Osteocyte (in vitro differentiated cells): ENCODE results near the gene SLC44A1. TPM values are rescaled to one million over a fixed set of nuclear protein-coding genes. Genes with fewer than 3 reads are reported as not detected.
"Not testable (repeated sequence)": the region's sequence is repeated elsewhere in the genome, so short reads cannot be mapped to it uniquely, and the experiment has no call there.

Experiments used
- DNase-seq: peaks from one replicate; pipeline ENCODE4 v3.0.0; 2021; ENCODE audit warnings: mixed read lengths; ENCODE audit not compliant: unreplicated experiment; ENCODE audit errors: extremely low spot score
- H3K27ac Mint-ChIP-seq: one replicate; pipeline ENCODE4 v1.8.0; 2021; ENCODE audit warnings: mild to moderate bottlenecking, mixed read lengths; ENCODE audit not compliant: unreplicated experiment
- H3K27me3 Mint-ChIP-seq: one replicate; pipeline ENCODE4 v1.8.0; 2021; ENCODE audit warnings: mixed read lengths; ENCODE audit not compliant: unreplicated experiment
- H3K36me3 Mint-ChIP-seq: one replicate; pipeline ENCODE4 v1.8.0; 2021; ENCODE audit warnings: mixed read lengths; ENCODE audit not compliant: unreplicated experiment
- H3K4me1 Mint-ChIP-seq: one replicate; pipeline ENCODE4 v1.8.0; 2021; ENCODE audit warnings: mixed read lengths; ENCODE audit not compliant: unreplicated experiment
- H3K4me3 Mint-ChIP-seq: one replicate; pipeline ENCODE4 v1.8.0; 2021; ENCODE audit warnings: mild to moderate bottlenecking, moderate library complexity, mixed read lengths; ENCODE audit not compliant: unreplicated experiment
- H3K9me3 Mint-ChIP-seq: one replicate; pipeline ENCODE4 v1.8.0; 2021; ENCODE audit warnings: mixed read lengths; ENCODE audit not compliant: unreplicated experiment
- CTCF ChIP-seq: fragments of 200-600 bp; sonication (generic); IDR thresholded peaks from 2 replicates; pipeline ENCODE4 v1.5.0; 2021; ENCODE audit warnings: antibody characterized with exemption, mild to moderate bottlenecking, moderate library complexity
- total RNA-seq: library from RNA; stranded (reverse); gene quantifications from 2 replicates; pipeline ENCODE4 v1.2.1, GENCODE V29; 2021

Gene SLC44A1
- total RNA-seq, 1 donor from 2014 or later: 30.2 TPM

- no peak for DNase-seq
- H3K4me3 Mint-ChIP-seq: no peak overlapping the region
- no peak overlapping the region for H3K27ac Mint-ChIP-seq
- no peaks in the 10 kb centered on the region for H3K36me3 Mint-ChIP-seq
- H3K27me3 Mint-ChIP-seq: no peaks in the 10 kb centered on the region
- H3K4me1 Mint-ChIP-seq: no peaks in the 10 kb centered on the region
- no peak for TF ChIP-seq CTCF
- H3K9me3 Mint-ChIP-seq: no peaks in the 10 kb centered on the region
Observed at GRCh38 chr9:105251733-105252404, 7.4 kb downstream of the SLC44A1 start.

- Mint-ChIP-seq H3K4me1 (no peaks in the 10 kb centered on the region), H3K27ac (no peak overlapping the region), H3K36me3 (no peaks in the 10 kb centered on the region), H3K27me3 (no peaks in the 10 kb centered on the region), H3K9me3 (no peaks in the 10 kb centered on the region), H3K4me3 (no peak overlapping the region)
- TF ChIP-seq CTCF: no peak
- no peak for DNase-seq
Observed at GRCh38 chr9:105252405-105252756, 7.9 kb downstream of the SLC44A1 start.

- peaks cover 14% of the 10 kb centered on the region for H3K4me1 Mint-ChIP-seq
Observed at GRCh38 chr9:105254226-105254625, 9.8 kb downstream of the SLC44A1 start.

GRCh38 chr9:105255421-105255820 is 11.0 kb downstream of the SLC44A1 start:
- Mint-ChIP-seq H3K4me3 (no peak overlapping the region), H3K4me1 (peaks cover 26% of the 10 kb centered on the region), H3K36me3 (no peaks in the 10 kb centered on the region), H3K9me3 (no peaks in the 10 kb centered on the region), H3K27ac (no peak overlapping the region), H3K27me3 (no peaks in the 10 kb centered on the region)
- TF ChIP-seq CTCF: no peak
- no peak for DNase-seq

More at GRCh38 chr9:105254226-105254625, 9.8 kb downstream of the SLC44A1 start:
- Mint-ChIP-seq H3K27ac (no peak overlapping the region), H3K4me3 (no peak overlapping the region), H3K9me3 (no peaks in the 10 kb centered on the region), H3K36me3 (no peaks in the 10 kb centered on the region), H3K27me3 (no peaks in the 10 kb centered on the region)
- no peak for TF ChIP-seq CTCF
- no peak for DNase-seq

GRCh38 chr9:105256569-105256968 is 12.1 kb downstream of the SLC44A1 start:
- not testable (repeated sequence) for H3K4me3 Mint-ChIP-seq, H3K27me3 Mint-ChIP-seq, H3K36me3 Mint-ChIP-seq, DNase-seq, H3K9me3 Mint-ChIP-seq, H3K27ac Mint-ChIP-seq
- peaks cover 30% of the 10 kb centered on the region for H3K4me1 Mint-ChIP-seq

- Mint-ChIP-seq H3K4me1 (peaks cover 30% of the 10 kb centered on the region), H3K27me3 (no peaks in the 10 kb centered on the region), H3K36me3 (no peaks in the 10 kb centered on the region), H3K4me3 (no peak overlapping the region), H3K27ac (no peak overlapping the region), H3K9me3 (no peaks in the 10 kb centered on the region)
- TF ChIP-seq CTCF: no peak
- no peak for DNase-seq
Observed at GRCh38 chr9:105257809-105258208, 13.4 kb downstream of the SLC44A1 start.
